ENCODE data around the gene GALNT17. TPM values are rescaled to one million over a fixed set of nuclear protein-coding genes. Genes with fewer than 3 reads are reported as not detected.

The GALNT17 gene
- total RNA-seq, 1 donor from 2014 or later, result 0.12 TPM

- no peak overlapping the region for H3K4me3 ChIP-seq (ENCODE audit: low read depth, low read length)
Measured at GRCh38 chr7:71348821-71349681, 217.1 kb downstream of the GALNT17 start.

GRCh38 chr7:71349682-71350481 lies 217.9 kb downstream of the GALNT17 start:
- no peak overlapping the region for H3K4me3 ChIP-seq (ENCODE audit: low read depth, low read length)
- no peak for DNase-seq (ENCODE audit: low read depth)
- TF ChIP-seq CTCF (conservative IDR thresholded peaks at IDR 0.05; ENCODE audit: low read depth, low read length), result no peak

More at GRCh38 chr7:71348821-71349681, 217.1 kb downstream of the GALNT17 start:
- DNase-seq (ENCODE audit: low read depth), result no peak
- no peak for TF ChIP-seq CTCF (conservative IDR thresholded peaks at IDR 0.05; ENCODE audit: low read depth, low read length)

GRCh38 chr7:71350680-71351079 lies 218.7 kb downstream of the GALNT17 start:
- TF ChIP-seq CTCF (conservative IDR thresholded peaks at IDR 0.05; ENCODE audit: low read depth, low read length), result no peak
- no peak overlapping the region for H3K4me3 ChIP-seq (ENCODE audit: low read depth, low read length)
- no peak for DNase-seq (ENCODE audit: low read depth)

DNA sequence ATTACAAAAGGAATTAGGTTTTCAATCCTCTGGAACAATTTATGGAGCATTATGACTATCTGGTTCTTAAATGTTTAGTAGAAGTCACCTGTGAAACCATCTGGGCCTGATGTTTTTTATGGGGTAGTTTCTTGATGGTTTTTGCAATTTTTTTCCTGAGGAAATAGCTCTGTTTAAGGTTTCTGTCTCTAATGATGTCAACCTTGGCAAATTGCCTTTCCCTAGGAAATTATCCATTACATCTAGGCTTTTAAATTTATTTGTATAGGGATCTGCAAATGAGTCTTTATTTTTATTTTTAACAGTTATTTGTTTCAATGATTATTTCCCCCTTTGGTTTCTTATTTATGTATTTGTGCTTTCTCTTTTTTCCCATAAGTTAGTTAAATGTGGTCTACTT lies 222.8 kb downstream of the GALNT17 start:
- no peak for TF ChIP-seq CTCF (conservative IDR thresholded peaks at IDR 0.05; ENCODE audit: low read depth, low read length)
- no peak overlapping the region for H3K4me3 ChIP-seq (ENCODE audit: low read depth, low read length)
- DNase-seq (ENCODE audit: low read depth), result no peak

- H3K4me3 ChIP-seq (ENCODE audit: low read depth, low read length), result no peak overlapping the region
- no peak for TF ChIP-seq CTCF (conservative IDR thresholded peaks at IDR 0.05; ENCODE audit: low read depth, low read length)
- no peak for DNase-seq (ENCODE audit: low read depth)
Measured at GRCh38 chr7:71361451-71362032, 229.6 kb downstream of the GALNT17 start.

DNA sequence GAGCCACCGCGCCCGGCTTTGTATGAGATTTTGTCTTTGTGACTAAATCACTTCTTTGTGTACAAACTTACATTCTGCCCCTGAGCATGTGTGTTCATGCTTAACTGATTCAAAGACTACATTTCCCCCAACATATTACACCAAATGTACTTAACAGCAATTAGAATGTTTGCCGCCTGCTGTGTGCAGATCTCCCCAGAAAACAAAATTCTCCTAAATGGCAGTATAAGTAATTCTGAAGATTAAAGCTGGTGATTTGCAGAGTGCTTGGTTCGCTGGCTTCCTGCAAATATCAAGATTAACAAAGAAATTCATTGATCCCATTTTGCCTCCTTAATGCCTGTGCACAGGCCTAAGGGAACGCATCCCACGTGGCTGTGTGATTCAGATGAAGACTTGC lies 230.3 kb downstream of the GALNT17 start:
- no peak for DNase-seq (ENCODE audit: low read depth)
- no peak for TF ChIP-seq CTCF (conservative IDR thresholded peaks at IDR 0.05; ENCODE audit: low read depth, low read length)
- H3K4me3 ChIP-seq (ENCODE audit: low read depth, low read length), result no peak overlapping the region
